Naive thymus-derived CD8-positive, alpha-beta T cell (primary cell): Measurements from ENCODE around the gene CDHR5. TPM values are rescaled to one million over a fixed set of nuclear protein-coding genes. Genes with fewer than 3 reads are reported as not detected.
"Not testable (repeated sequence)": the region's sequence is repeated elsewhere in the genome, so short reads cannot be mapped to it uniquely, and the experiment has no call there.

Experiments used
- ATAC-seq, 2 donors: fragments of 150-1000 bp; cut with Tn5 transposase in 1 of 2; sonication (Bioruptor Pico), chemical (Tn5 transposase) in 1 of 2; 1 replicate in 1 of 2; 2 replicates in 1 of 2; pipeline ENCODE4 v1.10.0; 2021; ENCODE audit warnings: mild to moderate bottlenecking in 2 of 2, moderate library complexity in 2 of 2
- POLR2A ChIA-PET: fragments of 350-600 bp; sonication (Branson Sonifier 250); formaldehyde crosslinking; loops from one replicate; lab custom pipeline; 2021; ENCODE audit warnings: antibody characterized with exemption; lab: Charles Lee
- DNase-seq, 10 donors: peaks; one replicate each; pipeline versions ENCODE4 v3.0.0 to v3.0.0-alpha.2; 2020 to 2022
- H3K27ac Mint-ChIP-seq, 10 donors: one replicate each; pipeline ENCODE4 v1.8.0; 2020 to 2022; ENCODE audit warnings: mild to moderate bottlenecking in 10 of 10, mixed read lengths in 10 of 10, moderate library complexity in 4 of 10, inconsistent platforms in 1 of 10
- H3K27me3 Mint-ChIP-seq, 5 donors: one replicate each; pipeline ENCODE4 v1.8.0; 2021 to 2022; ENCODE audit warnings: mixed read lengths in 5 of 5
- H3K36me3 Mint-ChIP-seq, 3 donors: one replicate each; pipeline ENCODE4 v1.8.0; 2020 to 2022; ENCODE audit warnings: mixed read lengths in 3 of 3, mild to moderate bottlenecking in 2 of 3, inconsistent platforms in 1 of 3
- H3K4me1 Mint-ChIP-seq, 4 donors: one replicate each; pipeline ENCODE4 v1.8.0; 2021 to 2022; ENCODE audit warnings: mixed read lengths in 4 of 4
- H3K4me3 Mint-ChIP-seq, 10 donors: one replicate each; pipeline ENCODE4 v1.8.0; 2020 to 2022; ENCODE audit warnings: mild to moderate bottlenecking in 10 of 10, mixed read lengths in 10 of 10, moderate library complexity in 6 of 10, inconsistent platforms in 1 of 10
- H3K9me3 Mint-ChIP-seq, 9 donors: one replicate each; pipeline ENCODE4 v1.8.0; 2020 to 2022; ENCODE audit warnings: mixed read lengths in 9 of 9, mild to moderate bottlenecking in 3 of 9, inconsistent platforms in 1 of 9, moderate library complexity in 1 of 9
- polyA plus RNA-seq, 3 donors: library from polyadenylated mRNA; unstranded; fragments of 300-500 nt; fragmentation: Illumina TruSeq; gene quantifications; one replicate each; pipeline ENCODE4 v1.2.3, GENCODE V29; 2021
- total RNA-seq, 8 experiments: library from RNA in 2 of 8; stranded (reverse) in 2 of 8; gene quantifications; one replicate each; pipeline ENCODE4 v1.2.3 and lab custom pipeline; 2021 to 2026

The CDHR5 gene
- total and polyA plus RNA-seq, 5 experiments from 2014 or later, result not detected

GRCh38 chr11:656866-657265 is 32.1 kb upstream of the CDHR5 start:
- no peaks in the 10 kb centered on the region for H3K9me3 Mint-ChIP-seq
- POLR2A ChIA-PET, result no interaction called here
- H3K27me3 Mint-ChIP-seq, result no peaks in the 10 kb centered on the region
- ATAC-seq (no peak), DNase-seq (no peak)
- no peak overlapping the region for H3K27ac Mint-ChIP-seq
- no peaks in the 10 kb centered on the region for H3K4me1 Mint-ChIP-seq
- H3K36me3 Mint-ChIP-seq, result peaks cover 0 to 59% (median 5%) of the 10 kb centered on the region in 3 donors
- H3K4me3 Mint-ChIP-seq, result no peak overlapping the region

DNA sequence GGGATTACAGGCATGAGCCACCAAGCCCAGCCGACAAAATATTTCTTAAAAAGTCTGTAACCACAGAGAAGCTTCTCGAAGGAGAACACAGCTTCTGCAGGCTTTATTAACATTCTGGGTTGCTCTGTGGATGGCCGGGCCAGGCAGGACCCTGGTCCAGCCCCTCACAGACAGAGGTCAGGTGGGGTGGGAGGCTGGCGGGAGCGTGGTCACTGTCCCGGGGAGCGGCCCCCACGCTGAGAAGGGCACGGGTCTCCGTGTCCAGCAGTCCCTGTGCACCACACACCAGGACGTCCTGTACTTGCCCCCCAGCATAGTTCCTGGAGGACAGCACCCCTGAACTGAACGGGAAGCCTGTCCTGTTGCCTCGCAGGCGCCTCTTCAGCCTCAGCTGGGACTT is 31.7 kb upstream of the CDHR5 start:
- H3K27me3 Mint-ChIP-seq, result no peaks in the 10 kb centered on the region
- H3K36me3 Mint-ChIP-seq, result peaks cover 0 to 60% (median 7%) of the 10 kb centered on the region in 3 donors
- DNase-seq, result no peak
- H3K4me3 Mint-ChIP-seq, result no peak overlapping the region
- no peak for ATAC-seq
- H3K4me1 Mint-ChIP-seq, result no peaks in the 10 kb centered on the region
- no peak overlapping the region for H3K27ac Mint-ChIP-seq
- no peaks in the 10 kb centered on the region for H3K9me3 Mint-ChIP-seq
- POLR2A ChIA-PET, result no interaction called here

- H3K9me3 Mint-ChIP-seq, result no peaks in the 10 kb centered on the region
- ATAC-seq (no peak), DNase-seq (no peak)
- peaks cover 0 to 68% (median 8%) of the 10 kb centered on the region in 3 donors for H3K36me3 Mint-ChIP-seq
- POLR2A ChIA-PET, result interaction anchor here (0.6 kb wide), 1 partner anchor 65 kb away, joined by 3 read pairs; no protein-coding TSS in a partner anchor
- H3K4me3 Mint-ChIP-seq, result no peak overlapping the region
- no peaks in the 10 kb centered on the region for H3K27me3 Mint-ChIP-seq
- no peak overlapping the region for H3K27ac Mint-ChIP-seq
- H3K4me1 Mint-ChIP-seq, result no peaks in the 10 kb centered on the region
Observed at GRCh38 chr11:655036-655726, 30.4 kb upstream of the CDHR5 start.

- DNase-seq, POLR2A ChIA-PET, H3K9me3 Mint-ChIP-seq, H3K27ac Mint-ChIP-seq, H3K27me3 Mint-ChIP-seq, H3K4me1 Mint-ChIP-seq, H3K4me3 Mint-ChIP-seq, ATAC-seq: not testable (repeated sequence)
- peaks cover 0 to 72% (median 7%) of the 10 kb centered on the region in 3 donors for H3K36me3 Mint-ChIP-seq
Observed at GRCh38 chr11:654444-654843, 29.7 kb upstream of the CDHR5 start.

- Mint-ChIP-seq H3K4me3 (no peak overlapping the region), H3K9me3 (no peaks in the 10 kb centered on the region)
Observed at GRCh38 chr11:653837-654236, 29.1 kb upstream of the CDHR5 start.

DNA sequence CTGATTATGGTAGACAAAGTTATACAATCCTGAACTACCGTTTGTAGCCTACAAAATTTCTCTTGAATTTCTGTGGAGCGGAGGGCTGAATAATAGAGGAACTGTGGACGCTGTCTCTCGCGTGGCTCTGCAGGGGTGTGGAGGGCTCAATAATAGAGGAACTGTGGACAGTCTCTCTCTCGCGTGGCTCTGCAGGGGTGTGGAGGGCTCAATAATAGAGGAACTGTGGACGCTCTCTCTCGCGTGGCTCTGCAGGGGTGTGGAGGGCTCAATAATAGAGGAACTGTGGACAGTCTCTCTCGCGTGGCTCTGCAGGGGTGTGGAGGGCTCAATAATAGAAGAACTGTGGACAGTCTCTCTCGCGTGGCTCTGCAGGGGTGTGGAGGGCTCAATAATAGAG is 28.4 kb upstream of the CDHR5 start:
- not testable (repeated sequence) for H3K4me3 Mint-ChIP-seq, H3K9me3 Mint-ChIP-seq, H3K27ac Mint-ChIP-seq, DNase-seq, ATAC-seq, H3K27me3 Mint-ChIP-seq, H3K4me1 Mint-ChIP-seq
- POLR2A ChIA-PET, result interaction anchor here (0.7 kb wide), 1 partner anchor 29 kb away, joined by 4 read pairs; no protein-coding TSS in a partner anchor
- peaks cover 0 to 66% (median 5%) of the 10 kb centered on the region in 3 donors for H3K36me3 Mint-ChIP-seq

More at GRCh38 chr11:653837-654236, 29.1 kb upstream of the CDHR5 start:
- DNase-seq (no peak), ATAC-seq (no peak)
- H3K36me3 Mint-ChIP-seq, result peaks cover 0 to 69% (median 5%) of the 10 kb centered on the region in 3 donors
- POLR2A ChIA-PET, result no interaction called here
- H3K4me1 Mint-ChIP-seq, result no peaks in the 10 kb centered on the region
- H3K27me3 Mint-ChIP-seq, result no peaks in the 10 kb centered on the region
- H3K27ac Mint-ChIP-seq, result no peak overlapping the region

GRCh38 chr11:650482-650881 is 25.7 kb upstream of the CDHR5 start:
- no peak overlapping the region for H3K4me3 Mint-ChIP-seq

DNA sequence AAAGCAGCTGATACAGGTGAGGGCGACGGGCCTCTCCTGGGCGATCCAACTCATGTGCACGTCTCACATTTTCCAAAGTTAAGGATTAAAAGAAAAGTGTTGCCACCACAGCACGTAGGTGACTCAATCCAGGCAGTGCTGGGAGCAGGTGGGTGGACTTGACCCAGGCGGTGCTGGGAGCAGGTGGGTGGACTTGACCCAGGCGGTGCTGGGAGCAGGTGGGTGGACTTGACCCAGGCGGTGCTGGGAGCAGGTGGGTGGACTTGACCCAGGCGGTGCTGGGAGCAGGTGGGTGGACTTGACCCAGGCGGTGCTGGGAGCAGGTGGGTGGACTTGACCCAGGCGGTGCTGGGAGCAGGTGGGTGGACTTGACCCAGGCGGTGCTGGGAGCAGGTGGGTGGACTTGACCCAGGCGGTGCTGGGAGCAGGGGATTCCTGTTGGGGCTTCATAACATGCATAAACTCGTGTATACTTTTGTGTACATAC is 23.0 kb upstream of the CDHR5 start:
- ATAC-seq, H3K4me1 Mint-ChIP-seq, H3K27me3 Mint-ChIP-seq, DNase-seq, H3K4me3 Mint-ChIP-seq, H3K9me3 Mint-ChIP-seq: not testable (repeated sequence)
- Mint-ChIP-seq H3K27ac (peak overlapping the region in 1 of 10 donors; percentile 44), H3K36me3 (peaks cover 0 to 49% (median 5%) of the 10 kb centered on the region in 3 donors)
- POLR2A ChIA-PET, result interaction anchor here (0.7 kb wide), 1 partner anchor 13 kb away, joined by 3 read pairs; no protein-coding TSS in a partner anchor

More at GRCh38 chr11:650482-650881, 25.7 kb upstream of the CDHR5 start:
- POLR2A ChIA-PET, result no interaction called here
- Mint-ChIP-seq H3K27ac (no peak overlapping the region), H3K36me3 (peaks cover 0 to 59% (median 5%) of the 10 kb centered on the region in 3 donors), H3K4me1 (peaks cover 0 to 2% (median 2%) of the 10 kb centered on the region in 4 donors), H3K27me3 (no peaks in the 10 kb centered on the region), H3K9me3 (no peaks in the 10 kb centered on the region)
- DNase-seq, result no peak
- ATAC-seq, result no peak

DNA sequence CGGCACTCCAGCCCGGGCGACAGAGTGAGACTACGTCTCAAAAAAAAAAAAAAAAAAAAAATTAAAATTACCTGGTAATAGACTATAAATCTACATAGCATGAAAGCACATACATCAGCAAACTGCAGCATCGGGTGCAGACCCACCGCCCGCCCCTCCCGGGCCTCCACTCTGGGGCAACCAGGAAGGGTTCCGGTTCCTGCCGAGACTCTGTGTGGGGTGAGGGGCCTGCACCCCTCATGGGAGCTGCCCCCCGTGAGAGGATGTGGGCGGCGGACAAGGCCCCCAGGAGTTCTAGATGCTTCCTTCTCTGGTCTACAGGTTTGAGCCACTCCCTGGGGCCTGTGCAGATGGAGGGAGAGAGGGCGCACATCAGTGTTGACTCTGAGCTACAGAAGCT is 21.5 kb upstream of the CDHR5 start:
- DNase-seq, result no peak
- Mint-ChIP-seq H3K4me3 (peak overlapping the region in 1 of 10 donors; percentile 8), H3K9me3 (no peaks in the 10 kb centered on the region), H3K36me3 (peaks cover 0 to 34% (median 2%) of the 10 kb centered on the region in 3 donors), H3K27me3 (no peaks in the 10 kb centered on the region), H3K4me1 (peaks cover 0 to 4% (median 3%) of the 10 kb centered on the region in 4 donors), H3K27ac (no peak overlapping the region)
- ATAC-seq, result no peak
- POLR2A ChIA-PET, result no interaction called here

- H3K27ac Mint-ChIP-seq, result peak overlapping the region in 6 of 10 donors; percentile 50 to 85 (median 73)
- peak overlapping the region in 2 of 10 donors; percentile 39 to 43 for H3K4me3 Mint-ChIP-seq
- H3K9me3 Mint-ChIP-seq, result no peaks in the 10 kb centered on the region
- ATAC-seq, result no peak
- no peak for DNase-seq
- H3K4me1 Mint-ChIP-seq, result peaks cover 2 to 4% (median 3%) of the 10 kb centered on the region in 4 donors
- POLR2A ChIA-PET, result no interaction called here
- peaks cover 0 to 29% (median 0%) of the 10 kb centered on the region in 3 donors for H3K36me3 Mint-ChIP-seq
- peaks cover 0 to under 1% (median 0%) of the 10 kb centered on the region in 5 donors for H3K27me3 Mint-ChIP-seq
Observed at GRCh38 chr11:645536-645935, 20.8 kb upstream of the CDHR5 start.

DNA sequence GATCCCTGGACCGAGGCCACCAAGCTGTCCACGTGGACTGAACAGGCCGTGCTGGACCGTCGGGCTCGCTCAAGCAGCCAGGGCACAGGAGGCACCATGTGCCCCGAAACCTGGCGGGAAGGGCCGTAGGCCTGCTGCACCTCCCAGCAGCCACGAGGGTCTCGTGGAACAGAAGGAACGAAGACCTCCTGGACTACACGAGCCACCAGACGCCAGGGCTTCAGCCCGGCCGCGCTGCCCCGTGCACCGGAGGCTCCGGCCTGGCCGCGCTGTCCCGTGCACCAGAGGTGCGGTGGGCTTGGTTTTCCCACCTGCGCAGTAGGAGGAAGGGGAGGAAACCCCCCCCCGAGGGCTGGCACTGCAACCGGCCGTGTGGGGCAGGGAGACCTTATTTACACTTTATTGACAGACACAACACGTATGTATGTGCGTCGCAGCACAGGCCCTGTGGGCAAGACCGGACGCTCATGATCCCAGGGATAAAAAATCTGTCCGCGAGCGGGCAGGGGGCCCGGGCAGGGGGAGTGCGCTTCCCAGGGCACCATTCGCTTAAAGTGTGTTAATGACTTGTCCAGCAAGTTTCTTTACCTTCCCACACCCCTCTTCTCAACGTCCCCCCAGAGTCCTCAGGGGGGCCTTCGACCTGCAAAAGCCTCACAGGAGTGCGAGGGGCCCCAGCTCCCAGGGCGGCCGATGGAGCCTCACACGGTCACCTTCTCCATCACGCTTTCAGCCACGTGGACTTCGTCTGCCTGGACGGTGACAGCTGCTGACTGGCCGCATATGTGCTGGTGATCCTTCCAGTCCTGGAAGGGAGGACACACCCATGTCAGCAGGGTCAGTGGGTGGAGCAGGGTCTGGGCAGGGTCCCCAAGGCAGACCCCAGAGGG is 19.3 kb upstream of the CDHR5 start:
- no peaks in the 10 kb centered on the region for H3K9me3 Mint-ChIP-seq

GRCh38 chr11:643366-643765 is 18.6 kb upstream of the CDHR5 start:
- ATAC-seq, result peak in 1 of 2 donors; percentile 50
- Mint-ChIP-seq H3K4me3 (no peak overlapping the region), H3K27ac (no peak overlapping the region), H3K9me3 (no peaks in the 10 kb centered on the region), H3K36me3 (peaks cover 0 to 19% (median 0%) of the 10 kb centered on the region in 3 donors), H3K4me1 (peaks cover 6 to 14% (median 9%) of the 10 kb centered on the region in 4 donors), H3K27me3 (peaks cover 0 to 9% (median 6%) of the 10 kb centered on the region in 5 donors)
- DNase-seq, result no peak
- POLR2A ChIA-PET, result no interaction called here

More for the DNA sequence above, 19.3 kb upstream of the CDHR5 start:
- Mint-ChIP-seq H3K4me1 (peaks cover 4 to 8% (median 6%) of the 10 kb centered on the region in 4 donors), H3K36me3 (peaks cover 0 to 20% (median 0%) of the 10 kb centered on the region in 3 donors), H3K27me3 (peaks cover 0 to 4% (median 2%) of the 10 kb centered on the region in 5 donors), H3K27ac (no peak overlapping the region), H3K4me3 (no peak overlapping the region)
- no peak for ATAC-seq
- POLR2A ChIA-PET, result no interaction called here
- DNase-seq, result no peak
